CD4-positive, alpha-beta T cell treated with Interleukin-15 for 4 hours (primary cell): ENCODE results near the gene FAM53A.

Source experiments
- DNase-seq: peaks from one replicate; pipeline ENCODE4 v3.0.0-alpha.2; 2020; ENCODE audit warnings: low spot score

FAM53A gene

GRCh38 chr4:1604181-1604705, 79.9 kb downstream of the FAM53A start:
- no peak for DNase-seq

- DNase-seq, result no peak
Measured at GRCh38 chr4:1603413-1604135, 80.5 kb downstream of the FAM53A start.

- DNase-seq, result no peak
Measured at GRCh38 chr4:1602655-1603412, 81.3 kb downstream of the FAM53A start.

- no peak for DNase-seq
Measured at GRCh38 chr4:1601852-1602654, 82.1 kb downstream of the FAM53A start.

GRCh38 chr4:1601533-1601835, 82.6 kb downstream of the FAM53A start:
- no peak for DNase-seq

GRCh38 chr4:1600811-1601532, 83.1 kb downstream of the FAM53A start:
- DNase-seq, result no peak

- DNase-seq, result no peak
Measured at GRCh38 chr4:1600211-1600780, 83.8 kb downstream of the FAM53A start.

GRCh38 chr4:1599491-1600210, 84.5 kb downstream of the FAM53A start:
- DNase-seq, result no peak

GRCh38 chr4:1599026-1599481, 85.1 kb downstream of the FAM53A start:
- no peak for DNase-seq

GRCh38 chr4:1598206-1599025, 85.7 kb downstream of the FAM53A start:
- DNase-seq, result no peak

- no peak for DNase-seq
Measured at GRCh38 chr4:1597021-1597931, 86.8 kb downstream of the FAM53A start.

GRCh38 chr4:1596393-1596792, 87.7 kb downstream of the FAM53A start:
- no peak for DNase-seq

GRCh38 chr4:1595789-1596325, 88.3 kb downstream of the FAM53A start:
- DNase-seq, result no peak

- DNase-seq, result no peak
Measured at GRCh38 chr4:1594871-1595788, 89.0 kb downstream of the FAM53A start.

- DNase-seq, result no peak
Measured at GRCh38 chr4:1593881-1594345, 90.2 kb downstream of the FAM53A start.

GRCh38 chr4:1593458-1593857, 90.7 kb downstream of the FAM53A start:
- no peak for DNase-seq

- DNase-seq, result no peak
Measured at GRCh38 chr4:1592709-1593417, 91.2 kb downstream of the FAM53A start.
